ENCODE data around the gene SEMA3G. TPM values are rescaled to one million over a fixed set of nuclear protein-coding genes. Genes with fewer than 3 reads are reported as not detected.

The SEMA3G gene
- total RNA-seq, 1 donor from 2014 or later = 0.80 TPM

GRCh38 chr3:52463416-52463815, 18.5 kb upstream of the SEMA3G start:
- peaks cover 33% of the 10 kb centered on the region for H3K36me3 Mint-ChIP-seq
- peaks cover 5% of the 10 kb centered on the region for H3K4me1 Mint-ChIP-seq
- no peaks in the 10 kb centered on the region for H3K9me3 Mint-ChIP-seq
- DNase-seq (ENCODE audit: low spot score in 2 of 2, unreplicated experiment in 2 of 2) = no peak
- no peak overlapping the region for H3K27ac Mint-ChIP-seq
- TF ChIP-seq CTCF (IDR thresholded peaks at IDR 0.05; ENCODE audit: unreplicated experiment) = no peak
- no peaks in the 10 kb centered on the region for H3K27me3 Mint-ChIP-seq (ENCODE audit: low read depth)
- no peak overlapping the region for H3K4me3 Mint-ChIP-seq

- Mint-ChIP-seq H3K4me1 (peaks cover 16% of the 10 kb centered on the region), H3K9me3 (no peaks in the 10 kb centered on the region), H3K27ac (peak overlapping the region; percentile 21), H3K36me3 (peaks cover 39% of the 10 kb centered on the region), H3K4me3 (no peak overlapping the region), H3K27me3 (ENCODE audit: low read depth) (no peaks in the 10 kb centered on the region)
- no peak for DNase-seq (ENCODE audit: low spot score in 2 of 2, unreplicated experiment in 2 of 2)
- no peak for TF ChIP-seq CTCF (IDR thresholded peaks at IDR 0.05; ENCODE audit: unreplicated experiment)
Measured at GRCh38 chr3:52461874-52462273, 17.0 kb upstream of the SEMA3G start.

GRCh38 chr3:52458770-52459545, 14.1 kb upstream of the SEMA3G start:
- H3K36me3 Mint-ChIP-seq = peaks cover 32% of the 10 kb centered on the region
- peaks cover 33% of the 10 kb centered on the region for H3K4me1 Mint-ChIP-seq
- H3K27me3 Mint-ChIP-seq (ENCODE audit: low read depth) = no peaks in the 10 kb centered on the region
- no peak overlapping the region for H3K4me3 Mint-ChIP-seq
- H3K9me3 Mint-ChIP-seq = no peaks in the 10 kb centered on the region
- DNase-seq (ENCODE audit: low spot score in 2 of 2, unreplicated experiment in 2 of 2) = no peak
- TF ChIP-seq CTCF (IDR thresholded peaks at IDR 0.05; ENCODE audit: unreplicated experiment) = no peak
- H3K27ac Mint-ChIP-seq = no peak overlapping the region

GRCh38 chr3:52458031-52458760, 13.3 kb upstream of the SEMA3G start:
- H3K27me3 Mint-ChIP-seq (ENCODE audit: low read depth) = no peaks in the 10 kb centered on the region
- H3K36me3 Mint-ChIP-seq = peaks cover 30% of the 10 kb centered on the region
- TF ChIP-seq CTCF (IDR thresholded peaks at IDR 0.05; ENCODE audit: unreplicated experiment) = no peak
- H3K4me1 Mint-ChIP-seq = peaks cover 40% of the 10 kb centered on the region
- H3K9me3 Mint-ChIP-seq = no peaks in the 10 kb centered on the region
- no peak overlapping the region for H3K27ac Mint-ChIP-seq
- no peak for DNase-seq (ENCODE audit: low spot score in 2 of 2, unreplicated experiment in 2 of 2)
- H3K4me3 Mint-ChIP-seq = peak overlapping the region; percentile 92

GRCh38 chr3:52456800-52457183, 11.9 kb upstream of the SEMA3G start:
- Mint-ChIP-seq H3K36me3 (peaks cover 20% of the 10 kb centered on the region), H3K4me3 (peak overlapping the region; percentile 92), H3K9me3 (no peaks in the 10 kb centered on the region), H3K27ac (peak overlapping the region; percentile 94), H3K4me1 (peaks cover 40% of the 10 kb centered on the region), H3K27me3 (ENCODE audit: low read depth) (no peaks in the 10 kb centered on the region)
- no peak for DNase-seq (ENCODE audit: low spot score in 2 of 2, unreplicated experiment in 2 of 2)
- TF ChIP-seq CTCF (IDR thresholded peaks at IDR 0.05; ENCODE audit: unreplicated experiment) = no peak
